HepG2 (cell line): ENCODE measurements around the gene SPATA13. TPM values are rescaled to one million over a fixed set of nuclear protein-coding genes. Genes with fewer than 3 reads are reported as not detected.

Experiments used
- ADNP ChIP-seq: sonication (generic); formaldehyde crosslinking; IDR thresholded peaks from 2 replicates; pipeline ENCODE4 v1.4.0; 2020; ENCODE audit warnings: missing genetic modification reagents
- POGZ ChIP-seq: sonication (generic); formaldehyde crosslinking; IDR thresholded peaks from 2 replicates; pipeline ENCODE4 v1.4.0; 2020; ENCODE audit warnings: mild to moderate bottlenecking, missing genetic modification reagents
- POLR2A ChIP-seq, 2 experiments: IDR thresholded peaks; 2 replicates each; pipeline ENCODE4 v1.6.1; 2011; ENCODE audit warnings: low read depth in 2 of 2, low read length in 2 of 2, mild to moderate bottlenecking in 1 of 2, moderate library complexity in 1 of 2; ENCODE audit not compliant: insufficient read depth in 1 of 2
- SPEN ChIP-seq: sonication (generic); formaldehyde crosslinking; IDR thresholded peaks from 2 replicates; pipeline ENCODE4 v1.5.1; 2020; ENCODE audit warnings: low read depth, mild to moderate bottlenecking, missing genetic modification reagents
- SRY ChIP-seq: sonication (generic); formaldehyde crosslinking; IDR thresholded peaks from 2 replicates; pipeline ENCODE4 v1.8.0; 2022; ENCODE audit warnings: mild to moderate bottlenecking, missing genetic modification reagents
- ZFY ChIP-seq: sonication (generic); formaldehyde crosslinking; IDR thresholded peaks from 2 replicates; pipeline ENCODE4 v1.4.0; 2020; ENCODE audit warnings: missing genetic modification reagents
- ZNF232 ChIP-seq: sonication (generic); formaldehyde crosslinking; IDR thresholded peaks from 2 replicates; pipeline ENCODE4 v1.4.0; 2020; ENCODE audit warnings: missing genetic modification reagents, borderline replicate concordance
- ZNF331 ChIP-seq: sonication (generic); formaldehyde crosslinking; IDR thresholded peaks from 2 replicates; pipeline ENCODE4 v1.4.0; 2020; ENCODE audit warnings: missing genetic modification reagents
- ZNF446 ChIP-seq: sonication (generic); formaldehyde crosslinking; IDR thresholded peaks from 2 replicates; pipeline ENCODE4 v1.5.0; 2020; ENCODE audit warnings: mild to moderate bottlenecking, missing genetic modification reagents
- ZNF552 ChIP-seq: sonication (generic); formaldehyde crosslinking; IDR thresholded peaks from 2 replicates; pipeline ENCODE4 v1.9.0; 2022; ENCODE audit warnings: missing genetic modification reagents, mild to moderate bottlenecking, borderline replicate concordance
- polyA plus RNA-seq, 8 experiments: library from polyadenylated mRNA; depleted of rRNA in 3 of 8; stranded (reverse) in 7 of 8; unstranded in 1 of 8; fragments of >200 nt; fragmentation: Illumina TruSeq in 4 of 8; extraction: Trizol in 4 of 8; gene quantifications; 2 replicates each; pipeline versions ENCODE4 v1.2.1 to v1.2.3, GENCODE V29; 2011 to 2016; ENCODE audit warnings: low read depth in 4 of 8, missing spikeins in 1 of 8, mixed read lengths in 1 of 8; ENCODE audit not compliant: insufficient read depth in 1 of 8
- total RNA-seq, 5 experiments: library from RNA; depleted of rRNA; stranded (reverse); fragments of >200 nt; fragmentation: Illumina TruSeq; extraction: Trizol; gene quantifications; 2 replicates each; pipeline ENCODE4 v1.2.3, GENCODE V29; 2016; ENCODE audit warnings: low read depth in 1 of 5
- TF ChIP-seq, protein P1 (sequence below): IDR thresholded peaks from 2 replicates; pipeline ENCODE4 v1.4.0; 2020; ENCODE audit warnings: mild to moderate bottlenecking, missing genetic modification reagents
- TF ChIP-seq, protein P2 (sequence below), 2 experiments: sonication (generic) in 1 of 2; formaldehyde crosslinking in 1 of 2; IDR thresholded peaks; 2 replicates each; pipeline versions ENCODE4 v1.4.0 to v1.6.1; 2018 to 2020; ENCODE audit warnings: missing genetic modification reagents in 2 of 2, borderline replicate concordance in 1 of 2, low read depth in 1 of 2, mild to moderate bottlenecking in 1 of 2, missing biosample characterization in 1 of 2
- TF ChIP-seq, protein P3 (sequence below): sonication (generic); formaldehyde crosslinking; IDR thresholded peaks from 2 replicates; pipeline ENCODE4 v1.4.0; 2020; ENCODE audit warnings: missing genetic modification reagents
- TF ChIP-seq, protein P4 (sequence below): sonication (generic); formaldehyde crosslinking; IDR thresholded peaks from 2 replicates; pipeline ENCODE4 v1.4.0; 2020; ENCODE audit warnings: missing genetic modification reagents
- TF ChIP-seq, protein P5 (sequence below), 2 experiments: sonication (generic) in 1 of 2; formaldehyde crosslinking in 1 of 2; IDR thresholded peaks; 2 replicates each; pipeline versions ENCODE4 v1.5.1 to v1.6.1; 2011 to 2020; ENCODE audit warnings: borderline replicate concordance in 1 of 2, low read depth in 1 of 2, low read length in 1 of 2, mild to moderate bottlenecking in 1 of 2, missing genetic modification reagents in 1 of 2, moderate library complexity in 1 of 2

SPATA13 gene
- total and polyA plus RNA-seq, 2 of the 13 experiments (the other 11 are each of a cell fraction or from before 2014, with no cell fraction given): 11.3 to 14.2 TPM

DNA sequence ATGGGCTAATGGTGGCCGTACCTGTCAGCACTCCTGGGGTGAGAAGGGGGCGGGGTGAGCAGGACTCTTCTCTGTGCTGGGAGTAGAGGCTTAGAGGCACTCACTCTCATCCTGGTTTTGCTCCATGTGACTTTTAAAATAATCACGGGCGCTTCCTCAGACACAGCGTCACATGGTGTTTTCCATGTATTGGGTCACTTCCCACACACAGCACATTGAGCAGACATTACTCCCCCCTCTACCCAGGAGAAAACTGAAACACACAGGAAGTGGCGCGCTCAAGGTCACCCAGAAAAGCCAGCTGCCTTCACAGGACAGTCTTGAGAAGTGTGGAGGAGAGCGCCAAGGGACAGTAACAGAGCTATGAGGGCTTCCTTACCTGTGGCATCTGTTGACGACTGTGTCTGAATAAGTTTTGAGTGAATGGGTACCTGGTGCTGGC, 23.2 kb downstream of the SPATA13 start (continued):
- TF ChIP-seq, protein P1, sequence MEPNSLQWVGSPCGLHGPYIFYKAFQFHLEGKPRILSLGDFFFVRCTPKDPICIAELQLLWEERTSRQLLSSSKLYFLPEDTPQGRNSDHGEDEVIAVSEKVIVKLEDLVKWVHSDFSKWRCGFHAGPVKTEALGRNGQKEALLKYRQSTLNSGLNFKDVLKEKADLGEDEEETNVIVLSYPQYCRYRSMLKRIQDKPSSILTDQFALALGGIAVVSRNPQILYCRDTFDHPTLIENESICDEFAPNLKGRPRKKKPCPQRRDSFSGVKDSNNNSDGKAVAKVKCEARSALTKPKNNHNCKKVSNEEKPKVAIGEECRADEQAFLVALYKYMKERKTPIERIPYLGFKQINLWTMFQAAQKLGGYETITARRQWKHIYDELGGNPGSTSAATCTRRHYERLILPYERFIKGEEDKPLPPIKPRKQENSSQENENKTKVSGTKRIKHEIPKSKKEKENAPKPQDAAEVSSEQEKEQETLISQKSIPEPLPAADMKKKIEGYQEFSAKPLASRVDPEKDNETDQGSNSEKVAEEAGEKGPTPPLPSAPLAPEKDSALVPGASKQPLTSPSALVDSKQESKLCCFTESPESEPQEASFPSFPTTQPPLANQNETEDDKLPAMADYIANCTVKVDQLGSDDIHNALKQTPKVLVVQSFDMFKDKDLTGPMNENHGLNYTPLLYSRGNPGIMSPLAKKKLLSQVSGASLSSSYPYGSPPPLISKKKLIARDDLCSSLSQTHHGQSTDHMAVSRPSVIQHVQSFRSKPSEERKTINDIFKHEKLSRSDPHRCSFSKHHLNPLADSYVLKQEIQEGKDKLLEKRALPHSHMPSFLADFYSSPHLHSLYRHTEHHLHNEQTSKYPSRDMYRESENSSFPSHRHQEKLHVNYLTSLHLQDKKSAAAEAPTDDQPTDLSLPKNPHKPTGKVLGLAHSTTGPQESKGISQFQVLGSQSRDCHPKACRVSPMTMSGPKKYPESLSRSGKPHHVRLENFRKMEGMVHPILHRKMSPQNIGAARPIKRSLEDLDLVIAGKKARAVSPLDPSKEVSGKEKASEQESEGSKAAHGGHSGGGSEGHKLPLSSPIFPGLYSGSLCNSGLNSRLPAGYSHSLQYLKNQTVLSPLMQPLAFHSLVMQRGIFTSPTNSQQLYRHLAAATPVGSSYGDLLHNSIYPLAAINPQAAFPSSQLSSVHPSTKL (CRISPR knock-in tag): peak; percentile 84
- TF ChIP-seq ZNF446 (no peak), ADNP (CRISPR knock-in tag) (no peak), SRY (CRISPR knock-in tag) (no peak), POGZ (peak; percentile 43; the same call in 1 of the 2 replicates), ZNF232 (CRISPR knock-in tag) (0 out of 2 replicates have a peak, but pooled peaks have one; percentile 33), SPEN (CRISPR knock-in tag) (0 out of 2 replicates have a peak, but pooled peaks have one; percentile 19), POLR2A (IDR thresholded peaks at IDR 0.05; ENCODE audit: insufficient read depth in 1 of 2, low read depth in 2 of 2, low read length in 2 of 2) (peak; percentile 35 to 54; a peak in 2 of 4 replicates), ZNF552 (CRISPR knock-in tag) (no peak), ZNF331 (CRISPR knock-in tag) (0 out of 2 replicates have a peak, but pooled peaks have one; percentile 41), ZFY (CRISPR knock-in tag) (no peak)
- TF ChIP-seq, protein P2, sequence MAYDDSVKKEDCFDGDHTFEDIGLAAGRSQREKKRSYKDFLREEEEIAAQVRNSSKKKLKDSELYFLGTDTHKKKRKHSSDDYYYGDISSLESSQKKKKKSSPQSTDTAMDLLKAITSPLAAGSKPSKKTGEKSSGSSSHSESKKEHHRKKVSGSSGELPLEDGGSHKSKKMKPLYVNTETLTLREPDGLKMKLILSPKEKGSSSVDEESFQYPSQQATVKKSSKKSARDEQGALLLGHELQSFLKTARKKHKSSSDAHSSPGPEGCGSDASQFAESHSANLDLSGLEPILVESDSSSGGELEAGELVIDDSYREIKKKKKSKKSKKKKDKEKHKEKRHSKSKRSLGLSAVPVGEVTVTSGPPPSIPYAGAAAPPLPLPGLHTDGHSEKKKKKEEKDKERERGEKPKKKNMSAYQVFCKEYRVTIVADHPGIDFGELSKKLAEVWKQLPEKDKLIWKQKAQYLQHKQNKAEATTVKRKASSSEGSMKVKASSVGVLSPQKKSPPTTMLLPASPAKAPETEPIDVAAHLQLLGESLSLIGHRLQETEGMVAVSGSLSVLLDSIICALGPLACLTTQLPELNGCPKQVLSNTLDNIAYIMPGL (CRISPR knock-in tag; IDR thresholded peaks at IDR 0.05; ENCODE audit: borderline replicate concordance in 1 of 2, low read depth in 1 of 2): 0 out of 4 replicates have a peak, but pooled peaks of 1 of the 2 experiments have one; percentile 29
- TF ChIP-seq, protein P3, sequence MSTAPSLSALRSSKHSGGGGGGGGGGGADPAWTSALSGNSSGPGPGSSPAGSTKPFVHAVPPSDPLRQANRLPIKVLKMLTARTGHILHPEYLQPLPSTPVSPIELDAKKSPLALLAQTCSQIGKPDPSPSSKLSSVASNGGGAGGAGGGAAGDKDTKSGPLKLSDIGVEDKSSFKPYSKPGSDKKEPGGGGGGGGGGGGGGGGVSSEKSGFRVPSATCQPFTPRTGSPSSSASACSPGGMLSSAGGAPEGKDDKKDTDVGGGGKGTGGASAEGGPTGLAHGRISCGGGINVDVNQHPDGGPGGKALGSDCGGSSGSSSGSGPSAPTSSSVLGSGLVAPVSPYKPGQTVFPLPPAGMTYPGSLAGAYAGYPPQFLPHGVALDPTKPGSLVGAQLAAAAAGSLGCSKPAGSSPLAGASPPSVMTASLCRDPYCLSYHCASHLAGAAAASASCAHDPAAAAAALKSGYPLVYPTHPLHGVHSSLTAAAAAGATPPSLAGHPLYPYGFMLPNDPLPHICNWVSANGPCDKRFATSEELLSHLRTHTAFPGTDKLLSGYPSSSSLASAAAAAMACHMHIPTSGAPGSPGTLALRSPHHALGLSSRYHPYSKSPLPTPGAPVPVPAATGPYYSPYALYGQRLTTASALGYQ: 0 out of 2 replicates have a peak, but pooled peaks have one; percentile 29
- TF ChIP-seq, protein P4, sequence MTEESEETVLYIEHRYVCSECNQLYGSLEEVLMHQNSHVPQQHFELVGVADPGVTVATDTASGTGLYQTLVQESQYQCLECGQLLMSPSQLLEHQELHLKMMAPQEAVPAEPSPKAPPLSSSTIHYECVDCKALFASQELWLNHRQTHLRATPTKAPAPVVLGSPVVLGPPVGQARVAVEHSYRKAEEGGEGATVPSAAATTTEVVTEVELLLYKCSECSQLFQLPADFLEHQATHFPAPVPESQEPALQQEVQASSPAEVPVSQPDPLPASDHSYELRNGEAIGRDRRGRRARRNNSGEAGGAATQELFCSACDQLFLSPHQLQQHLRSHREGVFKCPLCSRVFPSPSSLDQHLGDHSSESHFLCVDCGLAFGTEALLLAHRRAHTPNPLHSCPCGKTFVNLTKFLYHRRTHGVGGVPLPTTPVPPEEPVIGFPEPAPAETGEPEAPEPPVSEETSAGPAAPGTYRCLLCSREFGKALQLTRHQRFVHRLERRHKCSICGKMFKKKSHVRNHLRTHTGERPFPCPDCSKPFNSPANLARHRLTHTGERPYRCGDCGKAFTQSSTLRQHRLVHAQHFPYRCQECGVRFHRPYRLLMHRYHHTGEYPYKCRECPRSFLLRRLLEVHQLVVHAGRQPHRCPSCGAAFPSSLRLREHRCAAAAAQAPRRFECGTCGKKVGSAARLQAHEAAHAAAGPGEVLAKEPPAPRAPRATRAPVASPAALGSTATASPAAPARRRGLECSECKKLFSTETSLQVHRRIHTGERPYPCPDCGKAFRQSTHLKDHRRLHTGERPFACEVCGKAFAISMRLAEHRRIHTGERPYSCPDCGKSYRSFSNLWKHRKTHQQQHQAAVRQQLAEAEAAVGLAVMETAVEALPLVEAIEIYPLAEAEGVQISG (CRISPR knock-in tag): no peak
- TF ChIP-seq, protein P5, sequence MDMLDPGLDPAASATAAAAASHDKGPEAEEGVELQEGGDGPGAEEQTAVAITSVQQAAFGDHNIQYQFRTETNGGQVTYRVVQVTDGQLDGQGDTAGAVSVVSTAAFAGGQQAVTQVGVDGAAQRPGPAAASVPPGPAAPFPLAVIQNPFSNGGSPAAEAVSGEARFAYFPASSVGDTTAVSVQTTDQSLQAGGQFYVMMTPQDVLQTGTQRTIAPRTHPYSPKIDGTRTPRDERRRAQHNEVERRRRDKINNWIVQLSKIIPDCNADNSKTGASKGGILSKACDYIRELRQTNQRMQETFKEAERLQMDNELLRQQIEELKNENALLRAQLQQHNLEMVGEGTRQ (IDR thresholded peaks at IDR 0.05; ENCODE audit: low read depth, low read length): peak; percentile 84
- TF ChIP-seq, protein P5 (CRISPR knock-in tag; IDR thresholded peaks at IDR 0.05; ENCODE audit: borderline replicate concordance): peak; percentile 82; the same call in 1 of the 2 replicates
